Measurements from ENCODE around the gene PIP5K1B. TPM values are rescaled to one million over a fixed set of nuclear protein-coding genes. Genes with fewer than 3 reads are reported as not detected.

The PIP5K1B gene
- total RNA-seq, 1 donor from 2014 or later, result 2.1 TPM

GRCh38 chr9:68731857-68732256 is 26.8 kb downstream of the PIP5K1B start:
- no peak overlapping the region for H3K4me3 ChIP-seq (ENCODE audit: low read length in 3 of 3)

GRCh38 chr9:68732405-68733020 is 27.5 kb downstream of the PIP5K1B start:
- Histone ChIP-seq H3K4me3 (ENCODE audit: low read length in 3 of 3) (no peak overlapping the region), H3K9me3 (ENCODE audit: control insufficient read depth in 3 of 3, low read length in 3 of 3) (no peaks in the 10 kb centered on the region), H3K27me3 (ENCODE audit: control insufficient read depth in 3 of 3, insufficient read depth in 3 of 3, low read length in 3 of 3) (no peaks in the 10 kb centered on the region), H3K36me3 (ENCODE audit: control insufficient read depth in 3 of 3, insufficient read depth in 3 of 3, low read length in 3 of 3) (no peaks in the 10 kb centered on the region), H3K27ac (ENCODE audit: low read depth, low read length) (no peak overlapping the region), H3K9ac (ENCODE audit: low read depth in 1 of 3, low read length in 3 of 3) (no peak overlapping the region), H3K4me1 (ENCODE audit: control insufficient read depth in 3 of 3, insufficient read depth in 3 of 3, low read length in 3 of 3) (no peaks in the 10 kb centered on the region)

More at GRCh38 chr9:68731857-68732256, 26.8 kb downstream of the PIP5K1B start:
- no peaks in the 10 kb centered on the region for H3K4me1 ChIP-seq (ENCODE audit: control insufficient read depth in 3 of 3, insufficient read depth in 3 of 3, low read length in 3 of 3)
- H3K9ac ChIP-seq (ENCODE audit: low read depth in 1 of 3, low read length in 3 of 3), result no peak overlapping the region
- H3K9me3 ChIP-seq (ENCODE audit: control insufficient read depth in 3 of 3, low read length in 3 of 3), result no peaks in the 10 kb centered on the region
- no peaks in the 10 kb centered on the region for H3K36me3 ChIP-seq (ENCODE audit: control insufficient read depth in 3 of 3, insufficient read depth in 3 of 3, low read length in 3 of 3)
- H3K27ac ChIP-seq (ENCODE audit: low read depth, low read length), result no peak overlapping the region
- no peaks in the 10 kb centered on the region for H3K27me3 ChIP-seq (ENCODE audit: control insufficient read depth in 3 of 3, insufficient read depth in 3 of 3, low read length in 3 of 3)

GRCh38 chr9:68733021-68733405 is 28.0 kb downstream of the PIP5K1B start:
- H3K27me3 ChIP-seq (ENCODE audit: control insufficient read depth in 3 of 3, insufficient read depth in 3 of 3, low read length in 3 of 3), result no peaks in the 10 kb centered on the region
- no peak overlapping the region for H3K9ac ChIP-seq (ENCODE audit: low read depth in 1 of 3, low read length in 3 of 3)
- H3K36me3 ChIP-seq (ENCODE audit: control insufficient read depth in 3 of 3, insufficient read depth in 3 of 3, low read length in 3 of 3), result no peaks in the 10 kb centered on the region
- H3K27ac ChIP-seq (ENCODE audit: low read depth, low read length), result no peak overlapping the region
- no peaks in the 10 kb centered on the region for H3K4me1 ChIP-seq (ENCODE audit: control insufficient read depth in 3 of 3, insufficient read depth in 3 of 3, low read length in 3 of 3)
- no peaks in the 10 kb centered on the region for H3K9me3 ChIP-seq (ENCODE audit: control insufficient read depth in 3 of 3, low read length in 3 of 3)
- H3K4me3 ChIP-seq (ENCODE audit: low read length in 3 of 3), result no peak overlapping the region

- Histone ChIP-seq H3K4me3 (ENCODE audit: low read length in 3 of 3) (no peak overlapping the region), H3K4me1 (ENCODE audit: control insufficient read depth in 3 of 3, insufficient read depth in 3 of 3, low read length in 3 of 3) (peaks cover 3 to 6% (median 4%) of the 10 kb centered on the region in 3 donors), H3K36me3 (ENCODE audit: control insufficient read depth in 3 of 3, insufficient read depth in 3 of 3, low read length in 3 of 3) (no peaks in the 10 kb centered on the region), H3K9me3 (ENCODE audit: control insufficient read depth in 3 of 3, low read length in 3 of 3) (no peaks in the 10 kb centered on the region), H3K27me3 (ENCODE audit: control insufficient read depth in 3 of 3, insufficient read depth in 3 of 3, low read length in 3 of 3) (no peaks in the 10 kb centered on the region), H3K27ac (ENCODE audit: low read depth, low read length) (no peak overlapping the region), H3K9ac (ENCODE audit: low read depth in 1 of 3, low read length in 3 of 3) (no peak overlapping the region)
Observed at GRCh38 chr9:68738358-68738757, 33.3 kb downstream of the PIP5K1B start.

GRCh38 chr9:68739621-68740174 is 34.7 kb downstream of the PIP5K1B start:
- peaks cover 3 to 6% (median 4%) of the 10 kb centered on the region in 3 donors for H3K4me1 ChIP-seq (ENCODE audit: control insufficient read depth in 3 of 3, insufficient read depth in 3 of 3, low read length in 3 of 3)
- H3K4me3 ChIP-seq (ENCODE audit: low read length in 3 of 3), result no peak overlapping the region
- no peak overlapping the region for H3K9ac ChIP-seq (ENCODE audit: low read depth in 1 of 3, low read length in 3 of 3)
- H3K27me3 ChIP-seq (ENCODE audit: control insufficient read depth in 3 of 3, insufficient read depth in 3 of 3, low read length in 3 of 3), result no peaks in the 10 kb centered on the region
- no peak overlapping the region for H3K27ac ChIP-seq (ENCODE audit: low read depth, low read length)
- H3K9me3 ChIP-seq (ENCODE audit: control insufficient read depth in 3 of 3, low read length in 3 of 3), result no peaks in the 10 kb centered on the region
- H3K36me3 ChIP-seq (ENCODE audit: control insufficient read depth in 3 of 3, insufficient read depth in 3 of 3, low read length in 3 of 3), result no peaks in the 10 kb centered on the region

- H3K9ac ChIP-seq (ENCODE audit: low read depth in 1 of 3, low read length in 3 of 3), result no peak overlapping the region
- peaks cover 3 to 6% (median 4%) of the 10 kb centered on the region in 3 donors for H3K4me1 ChIP-seq (ENCODE audit: control insufficient read depth in 3 of 3, insufficient read depth in 3 of 3, low read length in 3 of 3)
- H3K27ac ChIP-seq (ENCODE audit: low read depth, low read length), result no peak overlapping the region
- H3K27me3 ChIP-seq (ENCODE audit: control insufficient read depth in 3 of 3, insufficient read depth in 3 of 3, low read length in 3 of 3), result no peaks in the 10 kb centered on the region
- no peak overlapping the region for H3K4me3 ChIP-seq (ENCODE audit: low read length in 3 of 3)
- no peaks in the 10 kb centered on the region for H3K36me3 ChIP-seq (ENCODE audit: control insufficient read depth in 3 of 3, insufficient read depth in 3 of 3, low read length in 3 of 3)
- H3K9me3 ChIP-seq (ENCODE audit: control insufficient read depth in 3 of 3, low read length in 3 of 3), result no peaks in the 10 kb centered on the region
Observed at GRCh38 chr9:68740561-68740960, 35.5 kb downstream of the PIP5K1B start.

GRCh38 chr9:68741234-68741633 is 36.2 kb downstream of the PIP5K1B start:
- H3K4me1 ChIP-seq (ENCODE audit: control insufficient read depth in 3 of 3, insufficient read depth in 3 of 3, low read length in 3 of 3), result peaks cover 3 to 6% (median 4%) of the 10 kb centered on the region in 3 donors
- H3K9ac ChIP-seq (ENCODE audit: low read depth in 1 of 3, low read length in 3 of 3), result no peak overlapping the region
- no peak overlapping the region for H3K27ac ChIP-seq (ENCODE audit: low read depth, low read length)
- H3K9me3 ChIP-seq (ENCODE audit: control insufficient read depth in 3 of 3, low read length in 3 of 3), result no peaks in the 10 kb centered on the region
- no peak overlapping the region for H3K4me3 ChIP-seq (ENCODE audit: low read length in 3 of 3)
- no peaks in the 10 kb centered on the region for H3K36me3 ChIP-seq (ENCODE audit: control insufficient read depth in 3 of 3, insufficient read depth in 3 of 3, low read length in 3 of 3)
- no peaks in the 10 kb centered on the region for H3K27me3 ChIP-seq (ENCODE audit: control insufficient read depth in 3 of 3, insufficient read depth in 3 of 3, low read length in 3 of 3)

GRCh38 chr9:68741704-68742332 is 36.8 kb downstream of the PIP5K1B start:
- Histone ChIP-seq H3K9ac (ENCODE audit: low read depth in 1 of 3, low read length in 3 of 3) (no peak overlapping the region), H3K27ac (ENCODE audit: low read depth, low read length) (no peak overlapping the region), H3K36me3 (ENCODE audit: control insufficient read depth in 3 of 3, insufficient read depth in 3 of 3, low read length in 3 of 3) (no peaks in the 10 kb centered on the region), H3K4me3 (ENCODE audit: low read length in 3 of 3) (no peak overlapping the region), H3K9me3 (ENCODE audit: control insufficient read depth in 3 of 3, low read length in 3 of 3) (no peaks in the 10 kb centered on the region), H3K27me3 (ENCODE audit: control insufficient read depth in 3 of 3, insufficient read depth in 3 of 3, low read length in 3 of 3) (no peaks in the 10 kb centered on the region), H3K4me1 (ENCODE audit: control insufficient read depth in 3 of 3, insufficient read depth in 3 of 3, low read length in 3 of 3) (peaks cover 3 to 6% (median 4%) of the 10 kb centered on the region in 3 donors)

- no peak overlapping the region for H3K27ac ChIP-seq (ENCODE audit: low read depth, low read length)
- H3K27me3 ChIP-seq (ENCODE audit: control insufficient read depth in 3 of 3, insufficient read depth in 3 of 3, low read length in 3 of 3), result no peaks in the 10 kb centered on the region
- H3K9me3 ChIP-seq (ENCODE audit: control insufficient read depth in 3 of 3, low read length in 3 of 3), result no peaks in the 10 kb centered on the region
- no peak overlapping the region for H3K4me3 ChIP-seq (ENCODE audit: low read length in 3 of 3)
- no peak overlapping the region for H3K9ac ChIP-seq (ENCODE audit: low read depth in 1 of 3, low read length in 3 of 3)
- no peaks in the 10 kb centered on the region for H3K36me3 ChIP-seq (ENCODE audit: control insufficient read depth in 3 of 3, insufficient read depth in 3 of 3, low read length in 3 of 3)
- H3K4me1 ChIP-seq (ENCODE audit: control insufficient read depth in 3 of 3, insufficient read depth in 3 of 3, low read length in 3 of 3), result peaks cover 3 to 6% (median 4%) of the 10 kb centered on the region in 3 donors
Observed at GRCh38 chr9:68742333-68742730, 37.3 kb downstream of the PIP5K1B start.

- H3K4me1 ChIP-seq (ENCODE audit: control insufficient read depth in 3 of 3, insufficient read depth in 3 of 3, low read length in 3 of 3), result peaks cover 3 to 5% (median 3%) of the 10 kb centered on the region in 3 donors
- H3K27ac ChIP-seq (ENCODE audit: low read depth, low read length), result no peak overlapping the region
- H3K9me3 ChIP-seq (ENCODE audit: control insufficient read depth in 3 of 3, low read length in 3 of 3), result no peaks in the 10 kb centered on the region
- no peaks in the 10 kb centered on the region for H3K27me3 ChIP-seq (ENCODE audit: control insufficient read depth in 3 of 3, insufficient read depth in 3 of 3, low read length in 3 of 3)
- no peak overlapping the region for H3K4me3 ChIP-seq (ENCODE audit: low read length in 3 of 3)
- H3K36me3 ChIP-seq (ENCODE audit: control insufficient read depth in 3 of 3, insufficient read depth in 3 of 3, low read length in 3 of 3), result no peaks in the 10 kb centered on the region
- H3K9ac ChIP-seq (ENCODE audit: low read depth in 1 of 3, low read length in 3 of 3), result no peak overlapping the region
Observed at GRCh38 chr9:68744426-68744825, 39.4 kb downstream of the PIP5K1B start.

Data from skeletal muscle tissue (tissue), 4 donors.